IPS-NIHi7 (cell line): Measurements from ENCODE around the gene KIF23.

ENCODE experiments used
- DNase-seq: peaks from one replicate; pipeline ENCODE4 v3.0.0; 2012; ENCODE audit warnings: mixed read lengths; ENCODE audit errors: extremely low spot score

Gene KIF23

GRCh38 chr15:69465253-69465652, 51.1 kb downstream of the KIF23 start:
- no peak for DNase-seq

GRCh38 chr15:69466733-69467132, 52.6 kb downstream of the KIF23 start:
- no peak for DNase-seq

- DNase-seq, result no peak
Measured at GRCh38 chr15:69467636-69468035, 53.5 kb downstream of the KIF23 start.

GRCh38 chr15:69468241-69469121, 54.3 kb downstream of the KIF23 start:
- no peak for DNase-seq

GRCh38 chr15:69469467-69470201, 55.5 kb downstream of the KIF23 start:
- DNase-seq, result no peak

- no peak for DNase-seq
Measured at GRCh38 chr15:69472046-69472445, 57.9 kb downstream of the KIF23 start.

GRCh38 chr15:69472562-69472961, 58.4 kb downstream of the KIF23 start:
- DNase-seq, result no peak

GRCh38 chr15:69474291-69474690, 60.1 kb downstream of the KIF23 start:
- DNase-seq, result no peak

- no peak for DNase-seq
Measured at GRCh38 chr15:69474846-69475455, 60.8 kb downstream of the KIF23 start.

GRCh38 chr15:69475769-69476358, 61.7 kb downstream of the KIF23 start:
- peak; percentile 86 for DNase-seq

GRCh38 chr15:69476704-69477473, 62.7 kb downstream of the KIF23 start:
- no peak for DNase-seq

- peak; percentile 90 for DNase-seq
Measured at GRCh38 chr15:69478259-69478781, 64.2 kb downstream of the KIF23 start.

- DNase-seq, result no peak
Measured at GRCh38 chr15:69479081-69479480, 64.9 kb downstream of the KIF23 start.

- no peak for DNase-seq
Measured at GRCh38 chr15:69479971-69480370, 65.8 kb downstream of the KIF23 start.

- no peak for DNase-seq
Measured at GRCh38 chr15:69480932-69481331, 66.8 kb downstream of the KIF23 start.

GRCh38 chr15:69482686-69483256, 68.6 kb downstream of the KIF23 start:
- no peak for DNase-seq

- DNase-seq, result no peak
Measured at GRCh38 chr15:69484837-69485236, 70.7 kb downstream of the KIF23 start.

- DNase-seq, result no peak
Measured at GRCh38 chr15:69486481-69487110, 72.4 kb downstream of the KIF23 start.

GRCh38 chr15:69489073-69489571, 75.0 kb downstream of the KIF23 start:
- no peak for DNase-seq
